22Rv1 (cell line): ENCODE measurements around the gene SMARCA4.

Experiments
- ZFX ChIP-seq: fragments of 450-650 bp; IDR thresholded peaks from 2 replicates; pipeline ENCODE4 v1.6.1; 2017; ENCODE audit warnings: antibody characterized with exemption, borderline replicate concordance
- TF ChIP-seq, protein P1 (sequence below): fragments of 450-650 bp; IDR thresholded peaks from 2 replicates; pipeline ENCODE4 v1.5.1; 2017; ENCODE audit warnings: mild to moderate bottlenecking

DNA sequence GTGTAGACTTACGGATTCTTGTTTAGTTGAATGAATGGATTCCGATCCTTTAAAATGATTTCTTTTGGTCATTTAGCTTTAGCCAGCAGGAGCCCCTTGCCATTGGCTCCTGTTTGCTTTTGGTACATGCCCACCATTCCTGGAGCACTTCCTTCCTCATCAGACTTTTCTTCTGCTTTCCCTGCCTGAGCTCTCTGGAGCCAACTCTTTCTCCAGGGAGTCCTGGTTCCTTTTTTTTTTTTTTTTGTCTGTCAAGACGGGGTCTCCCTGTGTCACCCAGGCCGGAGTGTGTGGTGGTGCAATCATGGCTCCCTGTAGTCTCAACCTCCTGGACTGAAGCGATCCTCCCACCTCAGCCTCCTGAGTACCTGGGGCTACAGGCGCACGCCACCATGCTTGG, 37.8 kb downstream of the SMARCA4 start:
- TF ChIP-seq, protein P1, sequence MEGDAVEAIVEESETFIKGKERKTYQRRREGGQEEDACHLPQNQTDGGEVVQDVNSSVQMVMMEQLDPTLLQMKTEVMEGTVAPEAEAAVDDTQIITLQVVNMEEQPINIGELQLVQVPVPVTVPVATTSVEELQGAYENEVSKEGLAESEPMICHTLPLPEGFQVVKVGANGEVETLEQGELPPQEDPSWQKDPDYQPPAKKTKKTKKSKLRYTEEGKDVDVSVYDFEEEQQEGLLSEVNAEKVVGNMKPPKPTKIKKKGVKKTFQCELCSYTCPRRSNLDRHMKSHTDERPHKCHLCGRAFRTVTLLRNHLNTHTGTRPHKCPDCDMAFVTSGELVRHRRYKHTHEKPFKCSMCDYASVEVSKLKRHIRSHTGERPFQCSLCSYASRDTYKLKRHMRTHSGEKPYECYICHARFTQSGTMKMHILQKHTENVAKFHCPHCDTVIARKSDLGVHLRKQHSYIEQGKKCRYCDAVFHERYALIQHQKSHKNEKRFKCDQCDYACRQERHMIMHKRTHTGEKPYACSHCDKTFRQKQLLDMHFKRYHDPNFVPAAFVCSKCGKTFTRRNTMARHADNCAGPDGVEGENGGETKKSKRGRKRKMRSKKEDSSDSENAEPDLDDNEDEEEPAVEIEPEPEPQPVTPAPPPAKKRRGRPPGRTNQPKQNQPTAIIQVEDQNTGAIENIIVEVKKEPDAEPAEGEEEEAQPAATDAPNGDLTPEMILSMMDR: no peak
- no peak for TF ChIP-seq ZFX
